Fibroblast of pulmonary artery (primary cell): ENCODE measurements around the gene NCOR2.

Source experiments
- DNase-seq: peaks from one replicate; pipeline ENCODE4 v3.0.0-alpha.2; 2010; ENCODE audit warnings: low read depth
- H3K4me3 ChIP-seq: replicated peaks from 2 replicates; pipeline ENCODE4 v1.5.1; 2011; ENCODE audit warnings: low read depth, mild to moderate bottlenecking, control low read depth, low read length, moderate library complexity
- CTCF ChIP-seq: IDR thresholded peaks from 2 replicates; pipeline ENCODE4 v1.5.1; 2011; ENCODE audit warnings: mild to moderate bottlenecking, control low read depth, low read length, inconsistent platforms; ENCODE audit errors: missing control alignments

Gene NCOR2

DNA sequence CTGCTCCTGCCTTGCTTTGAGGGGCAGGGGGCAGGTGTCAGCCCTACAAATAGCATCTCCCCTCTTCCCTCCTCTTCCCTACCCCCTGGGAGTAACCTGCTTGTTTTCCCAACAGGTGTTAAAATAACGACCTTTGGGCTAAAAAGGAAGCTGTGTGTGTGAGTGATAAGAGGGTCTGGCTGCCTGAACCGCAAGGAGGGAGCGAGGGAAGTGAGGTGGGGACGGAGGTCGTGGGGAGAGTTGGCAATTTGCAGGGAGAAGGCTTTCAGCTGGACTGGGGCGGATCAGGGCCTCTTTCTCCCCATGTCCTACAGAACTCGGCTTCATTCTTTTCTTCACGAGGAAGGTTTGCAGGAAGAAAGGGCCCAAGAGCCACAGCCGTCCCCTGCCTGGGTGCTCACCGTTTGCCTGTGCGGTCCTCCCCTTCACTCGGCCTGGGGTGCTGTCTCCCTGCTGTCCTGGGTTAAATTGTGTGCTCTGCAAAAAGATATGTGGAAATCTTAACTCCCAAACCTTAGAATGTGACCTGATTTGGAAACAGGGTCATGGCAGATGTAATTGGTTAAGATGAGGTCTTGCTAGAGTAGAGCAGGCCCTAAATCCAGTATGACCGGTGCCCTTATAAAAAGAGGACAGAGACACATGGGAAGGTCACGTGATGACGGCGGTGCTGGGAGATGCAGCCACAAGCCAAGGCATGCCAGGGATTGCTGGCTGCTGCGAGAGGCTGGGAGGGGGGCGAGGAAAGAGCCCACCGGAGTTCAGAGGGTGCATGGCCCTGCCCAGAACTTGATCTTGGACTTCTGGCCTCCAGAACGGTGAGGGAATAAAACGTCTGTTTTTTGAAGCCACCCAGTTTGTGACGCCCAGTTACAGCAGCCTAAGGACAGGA, 38.7 kb upstream of the NCOR2 start:
- DNase-seq: no peak
- no peak for TF ChIP-seq CTCF

GRCh38 chr12:124605150-124605882, 37.9 kb upstream of the NCOR2 start:
- TF ChIP-seq CTCF: no peak
- DNase-seq: no peak

More for the DNA sequence above, 38.7 kb upstream of the NCOR2 start:
- no peak overlapping the region for H3K4me3 ChIP-seq

GRCh38 chr12:124604264-124604680, 36.9 kb upstream of the NCOR2 start:
- H3K4me3 ChIP-seq: no peak overlapping the region
- no peak for DNase-seq
- no peak for TF ChIP-seq CTCF

More at GRCh38 chr12:124605150-124605882, 37.9 kb upstream of the NCOR2 start:
- H3K4me3 ChIP-seq: no peak overlapping the region

DNA sequence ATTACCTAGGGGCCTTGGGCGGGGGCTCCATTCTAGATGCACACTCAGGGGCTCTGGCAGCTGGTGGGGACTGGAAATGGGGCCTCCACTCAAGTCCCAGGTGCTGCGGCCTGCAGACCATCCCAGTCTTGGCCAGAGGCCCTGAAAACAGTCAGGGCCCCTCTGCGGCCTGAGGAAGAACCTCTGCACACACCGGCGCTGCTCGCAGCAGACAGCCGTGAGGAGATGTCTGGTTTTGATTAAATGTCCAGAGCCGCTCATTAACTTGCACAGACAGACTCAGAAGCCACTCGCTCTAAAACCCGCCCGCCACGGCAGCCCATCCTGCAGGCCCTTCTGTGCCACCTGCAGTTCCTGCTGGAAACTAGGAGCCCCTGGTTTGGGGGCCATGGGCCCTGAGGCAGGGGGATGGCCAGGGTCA, 36.4 kb upstream of the NCOR2 start:
- no peak for DNase-seq
- TF ChIP-seq CTCF: no peak
- no peak overlapping the region for H3K4me3 ChIP-seq

DNA sequence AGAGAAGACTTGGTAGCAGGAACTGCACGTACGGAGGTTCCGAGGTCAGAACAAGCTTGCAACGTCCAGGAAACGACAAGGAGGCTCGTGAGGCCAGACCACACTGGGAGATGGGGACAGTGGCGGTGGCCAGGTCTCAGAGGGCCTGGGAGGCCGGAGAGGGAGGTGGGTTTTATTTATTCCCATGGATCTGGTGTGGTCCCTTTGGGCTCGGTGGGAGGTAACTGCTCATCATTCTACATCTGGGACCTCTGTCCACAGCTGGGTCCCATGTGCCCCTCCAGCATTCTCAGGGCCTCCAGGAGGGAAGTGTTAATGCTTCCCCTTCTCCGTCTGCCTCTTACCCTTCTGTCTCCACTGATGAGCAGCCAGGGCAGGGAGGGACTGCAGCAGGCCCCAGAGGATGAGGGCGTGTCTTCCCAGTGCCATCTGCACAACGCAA, 35.7 kb upstream of the NCOR2 start:
- no peak for TF ChIP-seq CTCF
- no peak for DNase-seq
- no peak overlapping the region for H3K4me3 ChIP-seq

- no peak overlapping the region for H3K4me3 ChIP-seq
- no peak for DNase-seq
These were observed 34.3 kb upstream of the NCOR2 start for GRCh38 chr12:124601706-124602105.

More at GRCh38 chr12:124601706-124602105, 34.3 kb upstream of the NCOR2 start:
- TF ChIP-seq CTCF: no peak
